Right lobe of liver (tissue), 6 donors: ENCODE results near the gene FBXO10. TPM values are rescaled to one million over a fixed set of nuclear protein-coding genes. Genes with fewer than 3 reads are reported as not detected.
A peak's percentile ranks its signal among the peaks of the same experiment; 100 is the strongest.

Experiments used
- ATAC-seq, 4 donors: fragments of 200-7000 bp; cut with Tn5 transposase; one replicate each; pipeline ENCODE4 v1.9.1; 2020; ENCODE audit warnings: mild to moderate bottlenecking in 4 of 4, moderate library complexity in 4 of 4
- DNase-seq, 3 donors: peaks; one replicate each; pipeline ENCODE4 v3.0.0-alpha.2; 2020
- H3K27ac ChIP-seq, 3 donors: fragments of 200-600 bp; one replicate each; pipeline ENCODE4 v1.8.0; 2022
- H3K27me3 ChIP-seq, 2 donors: fragments of 200-600 bp; one replicate each; pipeline ENCODE4 v1.8.0; 2022
- H3K36me3 ChIP-seq, 4 donors: fragments of 200-600 bp; sonication (generic) in 1 of 4; one replicate each; pipeline versions ENCODE4 v1.5.1 to v1.8.0; 2017 to 2022; ENCODE audit warnings: control low read depth in 1 of 4
- H3K4me1 ChIP-seq, 4 donors: fragments of 200-600 bp; sonication (generic) in 1 of 4; one replicate each; pipeline versions ENCODE4 v1.5.1 to v1.8.0; 2017 to 2022; ENCODE audit warnings: control low read depth in 1 of 4
- H3K4me3 ChIP-seq, 3 donors: fragments of 200-600 bp; one replicate each; pipeline ENCODE4 v1.8.0; 2022
- H3K9me3 ChIP-seq, 4 donors: fragments of 200-600 bp; sonication (generic) in 1 of 4; one replicate each; pipeline versions ENCODE4 v1.5.1 to v1.8.0; 2017 to 2022; ENCODE audit warnings: control low read depth in 1 of 4
- CTCF ChIP-seq, 4 donors: fragments of 200-600 bp in 3 of 4; fragments of 450-650 bp in 1 of 4; IDR thresholded peaks; one replicate each; pipeline versions ENCODE4 v1.5.1 to v1.8.0; 2016 to 2022; ENCODE audit warnings: antibody characterized with exemption in 4 of 4, mild to moderate bottlenecking in 2 of 4
- POLR2A ChIP-seq: fragments of 450-650 bp; IDR thresholded peaks from one replicate; pipeline ENCODE4 v1.6.1; 2017; ENCODE audit warnings: antibody characterized with exemption, mild to moderate bottlenecking
- WGBS: methylation state at CpG from one replicate; pipeline ENCODE4 v1.1.6; 2018; ENCODE audit warnings: low coverage, low lambda C conversion rate; ENCODE audit not compliant: insufficient coverage; ENCODE audit errors: missing lambda C conversion rate; 5-methylcytosine and 5-hydroxymethylcytosine counted together
- intact Hi-C, 2 donors: fragments of 100-400 bp; cut with DNase I; formaldehyde crosslinking; loops; one replicate each; pipeline versions ENCODE4 v1.11.2 to v1.14.1; 2022
- total RNA-seq, 6 experiments: library from RNA; depleted of rRNA in 2 of 6; stranded (reverse); fragments of >200 nt in 2 of 6; fragmentation: NEBNext Ultra II Directional in 3 of 6; extraction: Animal tissue kit (Norgen Biotek cat#: 25700) in 3 of 6; gene quantifications; one replicate each; pipeline versions ENCODE4 v1.1.0 to v1.2.4, GENCODE V29; 2016 to 2023
- donor health status: DM: no; HTN: yes; CAD: no.
- donor health status: DM: no; HTN: no; CAD: no.
- donor health status: DM: no; HTN: no; CAD: no.
- donor health status: DM: no; HTN: yes; CAD: no.
- donor health status: DM: no; HTN: yes; CAD: no.

The FBXO10 gene
- total RNA-seq, 6 experiments from 2014 or later: 2.5 to 5.9 (median 4.0) TPM

DNA sequence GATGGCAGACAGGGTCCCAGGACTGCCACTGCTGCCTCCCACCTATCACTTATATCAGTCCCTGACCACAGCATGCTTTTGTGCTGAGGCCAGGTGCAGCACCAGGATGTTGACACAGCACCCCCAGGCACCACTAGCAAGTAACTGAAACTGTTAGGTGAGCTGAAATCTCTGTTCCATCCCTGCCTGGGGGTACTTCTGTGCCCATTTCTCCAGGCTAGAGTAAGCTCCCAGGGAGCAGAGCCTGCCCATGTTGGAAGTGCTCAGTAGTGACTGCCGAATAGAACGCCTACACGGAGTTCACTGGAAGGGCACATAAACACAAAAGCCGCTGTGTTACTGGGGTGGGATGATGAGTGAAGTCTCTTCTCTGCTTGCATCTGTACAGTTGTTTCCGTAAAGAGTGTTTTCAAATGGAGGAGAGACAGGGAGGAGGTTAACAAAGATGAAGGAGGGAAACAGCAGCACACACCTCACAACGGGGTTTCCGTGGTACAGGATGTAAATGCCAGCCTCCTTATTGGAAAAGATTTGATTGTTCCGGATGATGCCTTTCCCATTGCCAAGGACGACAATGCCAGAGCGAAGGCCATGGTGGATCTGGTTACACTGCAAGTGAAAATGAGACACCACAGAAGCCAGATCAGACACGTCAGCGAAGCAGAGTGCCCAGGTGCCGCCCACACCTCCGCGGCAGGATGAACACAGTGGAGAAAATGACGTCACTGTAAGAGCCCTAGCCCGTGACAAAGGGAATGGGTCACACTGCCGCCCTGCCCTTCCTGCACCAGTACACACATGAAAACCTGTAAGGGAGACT lies 47.3 kb downstream of the FBXO10 start:
- ATAC-seq: peak in 1 of 4 donors; percentile 20
- intact Hi-C loops: no loop called here
- no peaks in the 10 kb centered on the region for H3K36me3 ChIP-seq
- no peak overlapping the region for H3K27ac ChIP-seq
- no peak for DNase-seq
- H3K27me3 ChIP-seq: no peaks in the 10 kb centered on the region
- H3K4me1 ChIP-seq: no peaks in the 10 kb centered on the region
- TF ChIP-seq POLR2A (no peak), CTCF (IDR thresholded peaks at IDR 0.05) (no peak)
- no peak overlapping the region for H3K4me3 ChIP-seq
- 88% methylated on average over 14 of the region's 18 CpGs for WGBS
- H3K9me3 ChIP-seq: no peaks in the 10 kb centered on the region

DNA sequence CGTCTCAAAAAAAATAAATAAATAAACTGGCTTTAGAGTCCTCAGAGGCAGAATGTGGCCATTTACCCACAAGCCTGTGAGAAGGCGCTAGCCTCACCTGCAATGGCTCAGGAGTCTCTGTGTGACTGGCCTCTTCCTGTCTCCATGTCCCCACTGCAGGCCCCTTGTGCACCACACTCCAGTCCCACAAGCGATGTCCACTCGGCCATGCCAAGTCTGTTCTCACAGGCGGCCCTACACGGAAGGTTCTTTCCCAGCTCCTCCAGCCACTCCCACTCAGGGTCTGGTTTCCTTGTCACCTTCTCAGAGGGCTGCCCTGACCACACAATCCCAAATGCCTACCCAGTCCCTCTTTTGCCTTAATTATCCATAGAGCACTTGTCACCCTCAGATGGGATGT lies 52.3 kb downstream of the FBXO10 start:
- no peaks in the 10 kb centered on the region for H3K9me3 ChIP-seq
- no peak overlapping the region for H3K4me3 ChIP-seq
- H3K27ac ChIP-seq: no peak overlapping the region
- H3K27me3 ChIP-seq: no peaks in the 10 kb centered on the region
- H3K4me1 ChIP-seq: no peaks in the 10 kb centered on the region
- intact Hi-C loops: no loop called here
- DNase-seq (no peak), ATAC-seq (no peak)
- TF ChIP-seq CTCF (IDR thresholded peaks at IDR 0.05) (no peak), POLR2A (no peak)
- peaks cover 0 to 11% (median 0%) of the 10 kb centered on the region in 4 donors for H3K36me3 ChIP-seq
- 100% methylated on average over 1 of the region's 6 CpGs for WGBS

- ATAC-seq (no peak), DNase-seq (no peak)
- Histone ChIP-seq H3K4me3 (no peak overlapping the region), H3K9me3 (no peaks in the 10 kb centered on the region), H3K27me3 (no peaks in the 10 kb centered on the region), H3K36me3 (peaks cover 0 to 11% (median under 1%) of the 10 kb centered on the region in 4 donors), H3K4me1 (no peaks in the 10 kb centered on the region), H3K27ac (no peak overlapping the region)
- intact Hi-C loops: no loop called here
- 83% methylated on average over 1 of the region's 2 CpGs for WGBS
- TF ChIP-seq POLR2A (no peak), CTCF (IDR thresholded peaks at IDR 0.05) (no peak)
Measured at GRCh38 chr9:37522971-37523370, 53.2 kb downstream of the FBXO10 start.

DNA sequence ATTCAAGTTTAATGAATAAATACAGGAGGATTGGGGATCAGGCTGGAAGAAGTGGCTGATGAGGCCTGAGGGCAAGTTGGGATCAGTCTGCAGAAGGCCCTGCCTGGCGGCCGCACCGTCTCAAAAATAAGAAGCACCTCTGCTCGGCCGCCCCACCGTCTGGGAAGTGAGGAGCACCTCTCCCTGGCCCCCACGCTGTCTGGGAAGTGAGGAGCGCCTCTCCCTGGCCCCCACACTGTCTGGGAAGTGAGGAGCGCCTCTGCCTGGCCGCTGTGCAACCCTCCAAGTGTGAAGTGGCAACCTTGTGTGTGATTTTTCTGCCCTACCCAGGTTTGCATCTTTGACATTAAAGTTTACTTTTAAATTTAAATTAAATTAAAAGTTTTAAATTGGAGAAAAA lies 55.1 kb downstream of the FBXO10 start:
- H3K4me1 ChIP-seq: no peaks in the 10 kb centered on the region
- intact Hi-C loops: no loop called here
- peaks cover 0 to 11% (median under 1%) of the 10 kb centered on the region in 4 donors for H3K36me3 ChIP-seq
- ATAC-seq (no peak), DNase-seq (no peak)
- H3K9me3 ChIP-seq: no peaks in the 10 kb centered on the region
- TF ChIP-seq CTCF (IDR thresholded peaks at IDR 0.05): no peak
- TF ChIP-seq POLR2A: no peak
- no peak overlapping the region for H3K27ac ChIP-seq
- no peaks in the 10 kb centered on the region for H3K27me3 ChIP-seq
- WGBS: 83% methylated on average over 2 of the region's 10 CpGs
- no peak overlapping the region for H3K4me3 ChIP-seq
